WTC11 (cell line): ENCODE measurements around the gene LPP.

ENCODE experiments used
- TF ChIP-seq, protein P1 (sequence below): fragments of 200-600 bp; IDR thresholded peaks from 2 replicates; pipeline ENCODE4 v1.8.0; 2022; ENCODE audit warnings: antibody characterized with exemption
- TF ChIP-seq, protein P2 (sequence below): sonication (generic); formaldehyde crosslinking; IDR thresholded peaks from 2 replicates; pipeline ENCODE4 v1.8.0; 2022; ENCODE audit warnings: mild to moderate bottlenecking, missing genetic modification reagents
- TF ChIP-seq, protein P3 (sequence below): sonication (generic); formaldehyde crosslinking; IDR thresholded peaks from 2 replicates; pipeline ENCODE4 v1.8.0; 2022; ENCODE audit warnings: missing genetic modification reagents

DNA sequence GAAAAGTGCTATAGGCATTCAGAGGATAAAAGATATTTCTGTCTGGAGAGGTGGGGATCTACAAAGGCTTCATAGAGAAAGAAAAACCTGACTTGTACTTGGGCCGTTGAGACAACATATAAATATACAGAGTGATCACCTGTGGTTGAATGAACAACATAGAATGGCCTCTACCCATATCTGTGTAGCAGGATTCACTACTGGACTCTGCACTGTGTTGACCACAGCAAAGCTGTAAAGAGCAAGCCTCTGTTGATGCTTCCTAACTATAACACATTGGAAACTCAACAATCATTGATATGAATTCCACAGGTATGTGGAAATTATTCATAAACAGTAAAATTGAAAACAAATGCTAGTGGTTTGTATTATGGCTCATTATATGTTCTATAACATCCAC, 19.1 kb upstream of the LPP start:
- TF ChIP-seq, protein P1, sequence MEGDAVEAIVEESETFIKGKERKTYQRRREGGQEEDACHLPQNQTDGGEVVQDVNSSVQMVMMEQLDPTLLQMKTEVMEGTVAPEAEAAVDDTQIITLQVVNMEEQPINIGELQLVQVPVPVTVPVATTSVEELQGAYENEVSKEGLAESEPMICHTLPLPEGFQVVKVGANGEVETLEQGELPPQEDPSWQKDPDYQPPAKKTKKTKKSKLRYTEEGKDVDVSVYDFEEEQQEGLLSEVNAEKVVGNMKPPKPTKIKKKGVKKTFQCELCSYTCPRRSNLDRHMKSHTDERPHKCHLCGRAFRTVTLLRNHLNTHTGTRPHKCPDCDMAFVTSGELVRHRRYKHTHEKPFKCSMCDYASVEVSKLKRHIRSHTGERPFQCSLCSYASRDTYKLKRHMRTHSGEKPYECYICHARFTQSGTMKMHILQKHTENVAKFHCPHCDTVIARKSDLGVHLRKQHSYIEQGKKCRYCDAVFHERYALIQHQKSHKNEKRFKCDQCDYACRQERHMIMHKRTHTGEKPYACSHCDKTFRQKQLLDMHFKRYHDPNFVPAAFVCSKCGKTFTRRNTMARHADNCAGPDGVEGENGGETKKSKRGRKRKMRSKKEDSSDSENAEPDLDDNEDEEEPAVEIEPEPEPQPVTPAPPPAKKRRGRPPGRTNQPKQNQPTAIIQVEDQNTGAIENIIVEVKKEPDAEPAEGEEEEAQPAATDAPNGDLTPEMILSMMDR, result no peak
- TF ChIP-seq, protein P2, sequence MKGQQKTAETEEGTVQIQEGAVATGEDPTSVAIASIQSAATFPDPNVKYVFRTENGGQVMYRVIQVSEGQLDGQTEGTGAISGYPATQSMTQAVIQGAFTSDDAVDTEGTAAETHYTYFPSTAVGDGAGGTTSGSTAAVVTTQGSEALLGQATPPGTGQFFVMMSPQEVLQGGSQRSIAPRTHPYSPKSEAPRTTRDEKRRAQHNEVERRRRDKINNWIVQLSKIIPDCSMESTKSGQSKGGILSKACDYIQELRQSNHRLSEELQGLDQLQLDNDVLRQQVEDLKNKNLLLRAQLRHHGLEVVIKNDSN (CRISPR knock-in tag), result no peak
- TF ChIP-seq, protein P3, sequence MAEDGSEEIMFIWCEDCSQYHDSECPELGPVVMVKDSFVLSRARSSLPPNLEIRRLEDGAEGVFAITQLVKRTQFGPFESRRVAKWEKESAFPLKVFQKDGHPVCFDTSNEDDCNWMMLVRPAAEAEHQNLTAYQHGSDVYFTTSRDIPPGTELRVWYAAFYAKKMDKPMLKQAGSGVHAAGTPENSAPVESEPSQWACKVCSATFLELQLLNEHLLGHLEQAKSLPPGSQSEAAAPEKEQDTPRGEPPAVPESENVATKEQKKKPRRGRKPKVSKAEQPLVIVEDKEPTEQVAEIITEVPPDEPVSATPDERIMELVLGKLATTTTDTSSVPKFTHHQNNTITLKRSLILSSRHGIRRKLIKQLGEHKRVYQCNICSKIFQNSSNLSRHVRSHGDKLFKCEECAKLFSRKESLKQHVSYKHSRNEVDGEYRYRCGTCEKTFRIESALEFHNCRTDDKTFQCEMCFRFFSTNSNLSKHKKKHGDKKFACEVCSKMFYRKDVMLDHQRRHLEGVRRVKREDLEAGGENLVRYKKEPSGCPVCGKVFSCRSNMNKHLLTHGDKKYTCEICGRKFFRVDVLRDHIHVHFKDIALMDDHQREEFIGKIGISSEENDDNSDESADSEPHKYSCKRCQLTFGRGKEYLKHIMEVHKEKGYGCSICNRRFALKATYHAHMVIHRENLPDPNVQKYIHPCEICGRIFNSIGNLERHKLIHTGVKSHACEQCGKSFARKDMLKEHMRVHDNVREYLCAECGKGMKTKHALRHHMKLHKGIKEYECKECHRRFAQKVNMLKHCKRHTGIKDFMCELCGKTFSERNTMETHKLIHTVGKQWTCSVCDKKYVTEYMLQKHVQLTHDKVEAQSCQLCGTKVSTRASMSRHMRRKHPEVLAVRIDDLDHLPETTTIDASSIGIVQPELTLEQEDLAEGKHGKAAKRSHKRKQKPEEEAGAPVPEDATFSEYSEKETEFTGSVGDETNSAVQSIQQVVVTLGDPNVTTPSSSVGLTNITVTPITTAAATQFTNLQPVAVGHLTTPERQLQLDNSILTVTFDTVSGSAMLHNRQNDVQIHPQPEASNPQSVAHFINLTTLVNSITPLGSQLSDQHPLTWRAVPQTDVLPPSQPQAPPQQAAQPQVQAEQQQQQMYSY (CRISPR knock-in tag), result no peak
